Kidney (tissue), 14 donors: ENCODE results near the gene ZC3H12A. TPM values are rescaled to one million over a fixed set of nuclear protein-coding genes. Genes with fewer than 3 reads are reported as not detected.

Source experiments
- DNase-seq, 5 donors: peaks; one replicate each; pipeline ENCODE4 v3.0.0-alpha.2; 2013 to 2020
- FAIRE-seq: peaks from 2 replicates; lab custom pipeline; 2012; peaks lifted over from hg19 to GRCh38; lab: Jason Lieb, UNC
- H3K27ac ChIP-seq, 2 donors: one replicate each; pipeline ENCODE4 v1.7.0; 2013; ENCODE audit warnings: low read depth in 2 of 2, low read length in 2 of 2, inconsistent platforms in 1 of 2
- H3K27me3 ChIP-seq: one replicate; pipeline ENCODE4 v1.7.1; 2013; ENCODE audit warnings: low read length, inconsistent platforms; ENCODE audit not compliant: control insufficient read depth, insufficient read depth
- H3K36me3 ChIP-seq, 3 donors: one replicate each; pipeline versions ENCODE4 v1.7.0 to v1.7.1; 2013; ENCODE audit warnings: low read length in 3 of 3, control low read depth in 1 of 3, inconsistent platforms in 1 of 3; ENCODE audit not compliant: insufficient read depth in 3 of 3, control insufficient read depth in 2 of 3
- H3K4me1 ChIP-seq, 3 donors: one replicate each; pipeline versions ENCODE4 v1.7.0 to v1.7.1; 2013; ENCODE audit warnings: low read length in 3 of 3, inconsistent platforms in 1 of 3, low read depth in 1 of 3; ENCODE audit not compliant: control insufficient read depth in 2 of 3, insufficient read depth in 2 of 3
- H3K4me3 ChIP-seq, 3 donors: one replicate each; pipeline versions ENCODE4 v1.7.0 to v1.8.1; 2013; ENCODE audit warnings: low read length in 3 of 3, control low read depth in 1 of 3, inconsistent platforms in 1 of 3
- H3K9ac ChIP-seq, 3 donors: one replicate each; pipeline versions ENCODE4 v1.7.0 to v1.7.1; 2013; ENCODE audit warnings: low read length in 3 of 3, control low read depth in 1 of 3, inconsistent platforms in 1 of 3
- H3K9me3 ChIP-seq, 3 donors: one replicate each; pipeline versions ENCODE4 v1.7.0 to v1.7.1; 2013; ENCODE audit warnings: low read length in 3 of 3, control low read depth in 1 of 3, inconsistent platforms in 1 of 3; ENCODE audit not compliant: control insufficient read depth in 2 of 3, insufficient read depth in 1 of 3
- CTCF ChIP-seq: IDR thresholded peaks from 3 replicates; pipeline ENCODE4 v1.5.1; 2012; ENCODE audit warnings: mild to moderate bottlenecking, moderate library complexity, borderline replicate concordance; ENCODE audit not compliant: insufficient read depth; ENCODE audit errors: extremely low read depth
- intact Hi-C: fragments of 100-400 bp; cut with DNase I; formaldehyde crosslinking; loops from one replicate; pipeline ENCODE4 v1.11.1; 2022
- polyA plus RNA-seq: library from polyadenylated mRNA; stranded (reverse); fragments of 350-450 nt; fragmentation: Illumina TruSeq; extraction: RNeasy Lipid Tissue Mini Kit (QIAGEN cat#74804); gene quantifications from one replicate; pipeline ENCODE4 v1.2.3, GENCODE V29; 2014; ENCODE audit warnings: low read depth, low replicate concordance; ENCODE audit not compliant: insufficient read depth
- total RNA-seq: library from RNA; stranded (reverse); fragmentation: NEBNext Ultra II Directional; extraction: Animal tissue kit (Norgen Biotek cat#: 25700); gene quantifications from one replicate; pipeline ENCODE4 v1.2.1, GENCODE V29; 2021
- donor health status: control.
- donor health status: control.
- donor health status: control.
- donor health status: control.
- donor health status: control.
- donor health status: DM: yes; HTN: yes; CAD: no.
- donor health status: Normal renal cell carcinoma (clear cell type).

ZC3H12A gene
- total and polyA plus RNA-seq, 2 donors from 2014 or later, result 3.8 to 21.1 TPM

GRCh38 chr1:37478451-37478881, 4.1 kb downstream of the ZC3H12A start:
- Histone ChIP-seq H3K9me3 (no peaks in the 10 kb centered on the region), H3K4me3 (peak overlapping the region in 2 of 3 donors; percentile 96), H3K27me3 (no peaks in the 10 kb centered on the region), H3K27ac (peak overlapping the region; percentile 92 to 97), H3K36me3 (peaks cover 0 to 49% (median 27%) of the 10 kb centered on the region in 3 donors), H3K9ac (peak overlapping the region in 2 of 3 donors; percentile 83 to 96), H3K4me1 (peaks cover 0 to 59% (median 33%) of the 10 kb centered on the region in 3 donors)
- DNase-seq (no peak), FAIRE-seq (no peak)
- TF ChIP-seq CTCF, result no peak
- intact Hi-C loops, result no loop called here

DNA sequence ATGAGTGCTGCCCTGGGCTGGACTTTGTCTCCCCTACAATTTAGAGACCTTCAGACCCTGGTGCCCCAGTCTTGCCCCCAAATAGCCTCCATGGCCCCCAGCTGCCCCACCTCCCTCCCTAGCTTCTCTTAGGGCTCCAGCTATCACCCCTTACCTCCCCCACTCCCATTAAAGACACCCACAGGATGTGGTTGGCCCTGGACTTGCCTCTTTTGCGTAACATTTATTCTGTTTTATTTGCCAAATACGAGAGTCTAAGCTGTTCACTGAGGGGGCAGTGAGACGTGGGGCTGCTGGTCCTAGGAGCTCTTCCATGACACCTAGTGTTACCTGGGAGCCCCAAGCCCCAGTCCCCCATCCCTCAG, 4.5 kb downstream of the ZC3H12A start:
- H3K36me3 ChIP-seq, result peaks cover 0 to 51% (median 27%) of the 10 kb centered on the region in 3 donors
- peak overlapping the region; percentile 92 to 97 for H3K27ac ChIP-seq
- FAIRE-seq (no peak), DNase-seq (no peak)
- intact Hi-C loops, result no loop called here
- H3K4me3 ChIP-seq, result peak overlapping the region in 2 of 3 donors; percentile 96
- no peaks in the 10 kb centered on the region for H3K9me3 ChIP-seq
- H3K9ac ChIP-seq, result peak overlapping the region in 2 of 3 donors; percentile 83 to 96
- no peak for TF ChIP-seq CTCF
- peaks cover 0 to 55% (median 29%) of the 10 kb centered on the region in 3 donors for H3K4me1 ChIP-seq
- H3K27me3 ChIP-seq, result no peaks in the 10 kb centered on the region

GRCh38 chr1:37479255-37480124, 5.1 kb downstream of the ZC3H12A start:
- Histone ChIP-seq H3K9ac (peak overlapping the region in 2 of 3 donors; percentile 83 to 96), H3K4me3 (peak overlapping the region in 2 of 3 donors; percentile 56 to 96), H3K27ac (peak overlapping the region; percentile 92 to 97), H3K9me3 (no peaks in the 10 kb centered on the region), H3K4me1 (peaks cover 0 to 53% (median 28%) of the 10 kb centered on the region in 3 donors), H3K27me3 (no peaks in the 10 kb centered on the region), H3K36me3 (peaks cover 0 to 56% (median 30%) of the 10 kb centered on the region in 3 donors)
- DNase-seq, result peak; percentile 41 to 98 (median 77)
- intact Hi-C loops, result no loop called here
- no peak for TF ChIP-seq CTCF
- no peak for FAIRE-seq
